ENCODE results near the gene APRT. TPM values are rescaled to one million over a fixed set of nuclear protein-coding genes. Genes with fewer than 3 reads are reported as not detected.
"Not testable (repeated sequence)": the region's sequence is repeated elsewhere in the genome, so short reads cannot be mapped to it uniquely, and the experiment has no call there.

APRT gene
- total RNA-seq, 2 donors from 2014 or later, result 63.8 to 64.2 TPM

- intact Hi-C loops (cut with DNase I), result loop anchor here in 1 of 2 donors (5.0 kb wide), 1 partner anchor 39 kb away; no protein-coding TSS in a partner anchor
- peak; percentile 51 for DNase-seq
- no peak for ATAC-seq
Measured at GRCh38 chr16:88781140-88782077, 30.3 kb downstream of the APRT start.

GRCh38 chr16:88780142-88781062 is 31.3 kb downstream of the APRT start:
- ATAC-seq (no peak), DNase-seq (no peak)
- intact Hi-C loops (cut with DNase I), result loop anchor here in 1 of 2 donors (5.0 kb wide), 1 partner anchor 38 kb away; no protein-coding TSS in a partner anchor

GRCh38 chr16:88779406-88780141 is 32.2 kb downstream of the APRT start:
- intact Hi-C loops (cut with DNase I), result loop anchor here in 1 of 2 donors (5.0 kb wide), 1 partner anchor 37 kb away; no protein-coding TSS in a partner anchor
- DNase-seq, result peak; percentile 61
- no peak for ATAC-seq

GRCh38 chr16:88778541-88779065 is 33.1 kb downstream of the APRT start:
- ATAC-seq, result no peak
- intact Hi-C loops (cut with DNase I), result no loop called here
- no peak for DNase-seq

- intact Hi-C loops (cut with DNase I), result no loop called here
- no peak for ATAC-seq
Measured at GRCh38 chr16:88778271-88778525, 33.5 kb downstream of the APRT start.

GRCh38 chr16:88777471-88778270 is 34.1 kb downstream of the APRT start:
- DNase-seq, result no peak
- intact Hi-C loops (cut with DNase I), result no loop called here
- ATAC-seq, result no peak

More at GRCh38 chr16:88778271-88778525, 33.5 kb downstream of the APRT start:
- no peak for DNase-seq

GRCh38 chr16:88775825-88776224 is 35.9 kb downstream of the APRT start:
- DNase-seq (peak; percentile 11), ATAC-seq (no peak)
- intact Hi-C loops (cut with DNase I), result no loop called here

- intact Hi-C loops (cut with DNase I), result no loop called here
- no peak for ATAC-seq
Measured at GRCh38 chr16:88774544-88775393, 37.0 kb downstream of the APRT start.

GRCh38 chr16:88773812-88774291 is 37.9 kb downstream of the APRT start:
- peak; percentile 89 for DNase-seq
- ATAC-seq, result peak; percentile 39 to 45
- intact Hi-C loops (cut with DNase I), result no loop called here

More at GRCh38 chr16:88774544-88775393, 37.0 kb downstream of the APRT start:
- DNase-seq, result no peak

- DNase-seq, result peak; percentile 68
Measured at GRCh38 chr16:88772871-88773811, 38.6 kb downstream of the APRT start.

GRCh38 chr16:88771781-88772180 is 39.9 kb downstream of the APRT start:
- ATAC-seq; intact Hi-C loops (cut with DNase I); DNase-seq: not testable (repeated sequence)

More at GRCh38 chr16:88772871-88773811, 38.6 kb downstream of the APRT start:
- peak; percentile 23 to 61 for ATAC-seq
- intact Hi-C loops (cut with DNase I), result no loop called here

GRCh38 chr16:88771294-88771772 is 40.4 kb downstream of the APRT start:
- no peak for DNase-seq
- ATAC-seq, result no peak
- intact Hi-C loops (cut with DNase I), result no loop called here

- peak in 1 of 2 donors; percentile 46 for ATAC-seq
- DNase-seq, result no peak
- intact Hi-C loops (cut with DNase I), result no loop called here
Measured at GRCh38 chr16:88770461-88771293, 41.1 kb downstream of the APRT start.

GRCh38 chr16:88769617-88770460 is 41.9 kb downstream of the APRT start:
- no peak for DNase-seq
- intact Hi-C loops (cut with DNase I), result no loop called here
- peak in 1 of 2 donors; percentile 3 for ATAC-seq
